Effector memory CD4-positive, alpha-beta T cell (primary cell): Measurements from ENCODE around the gene CLK1.

Experiments
- DNase-seq, 3 donors: peaks; one replicate each; pipeline ENCODE4 v3.0.0-alpha.2; 2020
- H3K27ac ChIP-seq: 2 replicates; pipeline ENCODE4 v1.7.0; 2013; ENCODE audit warnings: mild to moderate bottlenecking, low read length, moderate library complexity; ENCODE audit not compliant: insufficient read depth, poor library complexity, severe bottlenecking
- H3K27me3 ChIP-seq: replicated peaks from 2 replicates; pipeline ENCODE4 v1.7.0; 2013; ENCODE audit warnings: mild to moderate bottlenecking, low read length; ENCODE audit not compliant: insufficient read depth, control insufficient read depth, poor library complexity, severe bottlenecking
- H3K36me3 ChIP-seq: 2 replicates; pipeline ENCODE4 v1.7.0; 2013; ENCODE audit warnings: mild to moderate bottlenecking, low read length, moderate library complexity; ENCODE audit not compliant: control insufficient read depth, insufficient read depth
- H3K4me1 ChIP-seq: 2 replicates; pipeline ENCODE4 v1.7.0; 2013; ENCODE audit warnings: low read length, mild to moderate bottlenecking; ENCODE audit not compliant: control insufficient read depth, insufficient read depth, poor library complexity, severe bottlenecking
- H3K4me3 ChIP-seq: 2 replicates; pipeline ENCODE4 v1.7.0; 2013; ENCODE audit warnings: low read length, low read depth, mild to moderate bottlenecking; ENCODE audit not compliant: insufficient read depth, poor library complexity, severe bottlenecking
- H3K9me3 ChIP-seq: 2 replicates; pipeline ENCODE4 v1.7.0; 2013; ENCODE audit warnings: mild to moderate bottlenecking, low read length, moderate library complexity; ENCODE audit not compliant: control insufficient read depth

The CLK1 gene

DNA sequence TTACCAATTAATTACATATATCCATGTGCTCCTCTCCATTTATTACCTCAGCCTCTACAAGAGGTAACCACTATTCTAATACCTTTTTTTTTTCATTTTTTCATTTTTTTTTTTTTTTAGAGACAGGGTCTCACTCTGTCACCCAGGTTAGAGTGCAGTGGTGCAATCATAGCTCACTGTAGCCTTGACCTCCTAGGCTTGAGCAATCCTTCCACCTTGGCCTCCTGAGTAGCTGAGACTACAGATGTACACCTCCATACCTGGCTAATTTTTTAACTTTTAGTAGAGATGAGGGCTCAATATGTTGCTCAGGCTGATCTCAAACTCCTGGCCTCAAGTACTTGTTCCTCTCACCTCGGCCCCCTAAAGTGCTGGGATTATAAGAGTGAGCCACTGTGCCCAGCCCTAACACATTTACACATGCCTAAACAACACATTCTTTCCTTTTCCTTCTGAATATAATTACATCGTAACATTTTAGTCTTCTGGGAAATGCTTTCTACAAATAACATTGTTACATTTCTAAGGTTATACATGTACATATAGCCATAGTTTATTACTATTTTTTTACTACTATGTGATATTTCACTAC lies 13.9 kb upstream of the CLK1 start:
- H3K36me3 ChIP-seq, result peaks cover 61% of the 10 kb centered on the region
- DNase-seq, result no peak
- no peaks in the 10 kb centered on the region for H3K4me1 ChIP-seq
- H3K4me3 ChIP-seq, result no peak overlapping the region
- no peaks in the 10 kb centered on the region for H3K9me3 ChIP-seq
- no peak overlapping the region for H3K27ac ChIP-seq
- H3K27me3 ChIP-seq, result no peaks in the 10 kb centered on the region

GRCh38 chr2:200877443-200877842 lies 13.0 kb upstream of the CLK1 start:
- Histone ChIP-seq H3K36me3 (peaks cover 54% of the 10 kb centered on the region), H3K4me3 (no peak overlapping the region), H3K9me3 (no peaks in the 10 kb centered on the region), H3K27me3 (no peaks in the 10 kb centered on the region), H3K4me1 (no peaks in the 10 kb centered on the region), H3K27ac (no peak overlapping the region)
- no peak for DNase-seq

DNA sequence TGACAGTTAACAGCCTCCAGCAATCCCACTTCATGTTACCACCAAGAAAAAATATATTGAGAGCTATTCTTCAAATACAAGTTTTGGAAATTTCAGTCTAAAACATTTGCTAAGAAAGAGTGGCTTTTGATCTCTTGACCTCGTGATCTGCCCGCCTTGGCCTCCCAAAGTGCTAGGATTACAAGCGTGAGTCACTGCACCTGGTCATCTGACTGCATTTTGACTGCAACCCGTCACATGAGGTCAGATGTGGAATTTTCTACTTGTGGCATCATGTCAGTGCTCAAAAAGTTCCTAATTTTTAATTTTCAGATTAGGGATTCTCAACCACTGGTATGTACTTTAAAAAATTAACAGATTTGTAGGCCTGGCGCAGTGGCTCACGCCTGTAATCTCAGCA lies 9.1 kb upstream of the CLK1 start:
- no peak for DNase-seq
- Histone ChIP-seq H3K27ac (no peak overlapping the region), H3K27me3 (no peaks in the 10 kb centered on the region), H3K4me3 (no peak overlapping the region), H3K4me1 (no peaks in the 10 kb centered on the region), H3K36me3 (peaks cover 21% of the 10 kb centered on the region), H3K9me3 (no peaks in the 10 kb centered on the region)

- DNase-seq, result no peak
- Histone ChIP-seq H3K4me1 (no peaks in the 10 kb centered on the region), H3K27me3 (no peaks in the 10 kb centered on the region), H3K36me3 (peaks cover 11% of the 10 kb centered on the region), H3K27ac (no peak overlapping the region), H3K4me3 (no peak overlapping the region), H3K9me3 (no peaks in the 10 kb centered on the region)
Observed at GRCh38 chr2:200871151-200871550, 6.7 kb upstream of the CLK1 start.

DNA sequence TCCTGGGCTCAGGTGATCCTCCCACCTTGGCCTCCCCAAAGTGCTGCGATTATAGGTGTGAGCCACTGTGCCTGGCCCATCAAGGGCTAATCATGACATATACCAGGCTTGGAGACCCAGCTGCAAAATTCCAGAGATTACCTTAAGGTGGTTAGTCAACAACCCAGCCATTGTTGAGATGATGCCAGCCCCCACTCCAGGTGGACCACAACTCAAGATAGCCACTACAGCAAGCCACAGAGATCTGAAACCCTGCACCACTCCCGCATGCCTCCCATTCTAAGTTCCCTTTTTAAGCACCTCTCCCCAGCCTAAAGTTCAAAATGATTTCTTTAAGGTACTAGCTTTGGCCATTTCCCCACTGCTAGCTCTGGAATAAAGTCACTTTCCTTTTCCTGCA lies 4.6 kb upstream of the CLK1 start:
- H3K4me3 ChIP-seq, result no peak overlapping the region
- H3K9me3 ChIP-seq, result no peaks in the 10 kb centered on the region
- H3K27me3 ChIP-seq, result no peaks in the 10 kb centered on the region
- H3K27ac ChIP-seq, result no peak overlapping the region
- DNase-seq, result no peak
- H3K36me3 ChIP-seq, result peaks cover 4% of the 10 kb centered on the region
- H3K4me1 ChIP-seq, result peaks cover 3% of the 10 kb centered on the region

DNA sequence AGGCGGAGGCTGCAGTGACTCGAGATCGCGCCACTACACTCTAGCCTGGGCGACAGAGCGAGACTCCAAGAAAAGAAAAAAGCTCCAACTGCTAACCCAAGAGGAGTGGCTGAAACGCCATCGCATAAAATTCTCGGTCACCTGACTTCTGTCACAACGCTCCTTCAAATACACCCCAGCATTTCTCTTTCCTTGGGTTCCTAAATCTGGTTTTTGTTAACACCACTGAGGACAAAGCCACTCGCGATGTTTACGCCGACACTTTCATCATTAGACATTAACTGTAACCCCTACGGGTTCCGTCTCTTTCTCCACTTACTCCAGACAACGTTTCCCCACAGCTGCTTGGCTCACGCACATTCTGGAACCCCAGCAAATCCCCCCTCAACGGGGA lies 679 bp downstream of the CLK1 start:
- no peaks in the 10 kb centered on the region for H3K27me3 ChIP-seq
- DNase-seq, result peak in 1 of 3 donors; percentile 38
- H3K36me3 ChIP-seq, result peaks cover 41% of the 10 kb centered on the region
- H3K27ac ChIP-seq, result peak overlapping the region; percentile 100
- H3K4me3 ChIP-seq, result peak overlapping the region; percentile 93
- H3K9me3 ChIP-seq, result no peaks in the 10 kb centered on the region
- peaks cover 27% of the 10 kb centered on the region for H3K4me1 ChIP-seq

DNA sequence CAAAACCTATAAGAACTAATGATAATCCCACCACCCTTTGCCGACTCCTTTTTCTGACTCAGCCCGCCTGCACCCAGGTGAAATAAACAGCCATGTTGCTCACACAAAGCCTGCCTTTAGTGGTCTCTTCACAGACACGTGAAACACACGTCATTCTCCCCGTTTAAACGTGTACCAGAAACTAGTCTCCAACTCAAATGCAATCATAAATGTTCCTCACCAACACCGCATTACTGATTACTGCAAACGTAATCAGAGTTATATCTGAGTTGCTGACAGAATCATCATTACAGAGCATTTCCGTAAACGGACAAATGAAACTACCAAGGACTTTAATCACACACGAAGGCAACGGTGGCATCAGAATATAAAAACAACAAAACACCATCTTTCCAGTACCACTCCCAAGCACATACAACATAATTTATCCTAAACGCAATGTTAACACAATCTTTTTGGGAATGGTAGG lies 1.9 kb downstream of the CLK1 start:
- H3K4me1 ChIP-seq, result peaks cover 35% of the 10 kb centered on the region
- peak overlapping the region; percentile 93 for H3K4me3 ChIP-seq
- H3K27ac ChIP-seq, result peak overlapping the region; percentile 100
- H3K27me3 ChIP-seq, result no peaks in the 10 kb centered on the region
- DNase-seq, result peak; percentile 40 to 50 (median 48)
- H3K36me3 ChIP-seq, result peaks cover 53% of the 10 kb centered on the region
- no peaks in the 10 kb centered on the region for H3K9me3 ChIP-seq

DNA sequence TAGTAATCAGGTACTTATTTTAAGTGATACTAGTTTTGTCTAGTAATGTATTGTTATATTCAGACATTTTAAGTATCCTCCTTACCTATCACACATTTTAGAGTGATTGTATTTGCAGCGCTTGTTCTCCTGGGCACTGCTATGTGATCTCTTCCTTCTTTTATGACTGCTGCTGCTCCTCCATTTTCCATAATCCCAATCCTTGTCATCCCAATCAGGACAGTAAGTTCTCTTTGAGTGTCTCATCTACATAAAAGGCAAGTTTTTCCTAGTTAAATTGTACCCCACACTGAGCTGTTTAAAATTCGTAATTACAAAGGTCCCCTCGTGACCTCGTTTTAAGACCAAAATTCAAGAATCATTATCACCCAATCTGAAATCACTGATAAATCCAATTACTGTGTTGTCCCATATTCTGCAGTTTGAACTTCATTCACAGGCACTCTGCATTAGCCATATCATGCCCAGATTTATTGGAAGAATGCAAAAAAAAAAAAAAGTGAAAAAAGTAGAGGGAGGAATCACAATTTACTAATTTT lies 2.8 kb downstream of the CLK1 start:
- Histone ChIP-seq H3K36me3 (peaks cover 62% of the 10 kb centered on the region), H3K4me1 (peaks cover 35% of the 10 kb centered on the region), H3K27me3 (no peaks in the 10 kb centered on the region), H3K4me3 (peak overlapping the region; percentile 93), H3K9me3 (no peaks in the 10 kb centered on the region), H3K27ac (peak overlapping the region; percentile 100)
- DNase-seq, result no peak

- DNase-seq, result peak in 1 of 3 donors; percentile 27
- H3K36me3 ChIP-seq, result peaks cover 76% of the 10 kb centered on the region
- peak overlapping the region; percentile 15 for H3K27ac ChIP-seq
Observed at GRCh38 chr2:200860092-200860795, 4.2 kb downstream of the CLK1 start.

GRCh38 chr2:200856806-200857205 lies 7.7 kb downstream of the CLK1 start:
- DNase-seq, result no peak
- Histone ChIP-seq H3K4me3 (no peak overlapping the region), H3K9me3 (no peaks in the 10 kb centered on the region), H3K4me1 (peaks cover 31% of the 10 kb centered on the region), H3K27me3 (no peaks in the 10 kb centered on the region), H3K36me3 (peaks cover 96% of the 10 kb centered on the region), H3K27ac (no peak overlapping the region)

More at GRCh38 chr2:200860092-200860795, 4.2 kb downstream of the CLK1 start:
- peaks cover 33% of the 10 kb centered on the region for H3K4me1 ChIP-seq
- H3K4me3 ChIP-seq, result peak overlapping the region; percentile 93
- no peaks in the 10 kb centered on the region for H3K9me3 ChIP-seq
- H3K27me3 ChIP-seq, result no peaks in the 10 kb centered on the region
